Keratinocyte (primary cell): ENCODE results near the gene PIP4K2A. TPM values are rescaled to one million over a fixed set of nuclear protein-coding genes. Genes with fewer than 3 reads are reported as not detected.

ENCODE experiments used
- DNase-seq: peaks from one replicate; pipeline ENCODE4 v3.0.0-alpha.2; 2011; ENCODE audit warnings: low read depth, missing footprints, low spot score
- FAIRE-seq: peaks from 2 replicates; lab custom pipeline; 2011; peaks lifted over from hg19 to GRCh38; lab: Jason Lieb, UNC
- H2AFZ ChIP-seq: 2 replicates; pipeline ENCODE4 v1.6.0; 2012; ENCODE audit warnings: low read length, control low read depth, inconsistent platforms; ENCODE audit not compliant: control insufficient read depth
- H3K27ac ChIP-seq: 2 replicates; pipeline ENCODE4 v1.5.1; 2011; ENCODE audit warnings: low read length; ENCODE audit not compliant: control insufficient read depth, insufficient read depth
- H3K27me3 ChIP-seq: 3 replicates; pipeline ENCODE4 v1.6.0; 2011; ENCODE audit warnings: low read length; ENCODE audit not compliant: control insufficient read depth, insufficient read depth; ENCODE audit errors: extremely low read depth
- H3K36me3 ChIP-seq, 2 experiments: 2 replicates in 1 of 2; 3 replicates in 1 of 2; pipeline ENCODE4 v1.5.1; 2011; ENCODE audit warnings: low read length in 2 of 2, mild to moderate bottlenecking in 1 of 2; ENCODE audit not compliant: control insufficient read depth in 2 of 2, insufficient read depth in 2 of 2; ENCODE audit errors: extremely low read depth in 1 of 2
- H3K4me1 ChIP-seq: 3 replicates; pipeline ENCODE4 v1.5.1; 2011; ENCODE audit warnings: low read length; ENCODE audit not compliant: control insufficient read depth, insufficient read depth; ENCODE audit errors: extremely low read depth
- H3K4me2 ChIP-seq: 3 replicates; pipeline ENCODE4 v1.6.0; 2011; ENCODE audit warnings: low read depth, low read length; ENCODE audit not compliant: control insufficient read depth, insufficient read depth; ENCODE audit errors: extremely low read depth
- H3K4me3 ChIP-seq, 3 experiments: fragments of 200-600 bp in 1 of 3; sonication (generic) in 1 of 3; 2 replicates in 2 of 3; 3 replicates in 1 of 3; pipeline ENCODE4 v1.5.1; 2011 to 2016; ENCODE audit warnings: low read length in 3 of 3, mild to moderate bottlenecking in 3 of 3, control low read depth in 2 of 3, inconsistent platforms in 1 of 3, low read depth in 1 of 3, mixed read lengths in 1 of 3, mixed run types in 1 of 3, moderate library complexity in 1 of 3; ENCODE audit not compliant: control insufficient read depth in 2 of 3, insufficient read depth in 2 of 3; ENCODE audit errors: extremely low read depth in 1 of 3
- H3K79me2 ChIP-seq: 2 replicates; pipeline ENCODE4 v1.6.0; 2012; ENCODE audit warnings: low read length; ENCODE audit not compliant: control insufficient read depth, insufficient read depth
- H3K9ac ChIP-seq: 3 replicates; pipeline ENCODE4 v1.6.0; 2011; ENCODE audit warnings: low read length; ENCODE audit not compliant: control insufficient read depth, insufficient read depth; ENCODE audit errors: extremely low read depth
- H3K9me1 ChIP-seq: 3 replicates; pipeline ENCODE4 v1.6.0; 2011; ENCODE audit warnings: low read length; ENCODE audit not compliant: control insufficient read depth, insufficient read depth; ENCODE audit errors: extremely low read depth
- H3K9me3 ChIP-seq: 2 replicates; pipeline ENCODE4 v1.5.1; 2012; ENCODE audit warnings: low read depth, low read length; ENCODE audit not compliant: control insufficient read depth
- H4K20me1 ChIP-seq: 3 replicates; pipeline ENCODE4 v1.6.0; 2011; ENCODE audit warnings: low read length; ENCODE audit not compliant: control insufficient read depth, insufficient read depth; ENCODE audit errors: extremely low read depth
- EZH2 ChIP-seq: IDR thresholded peaks from one replicate; pipeline ENCODE4 v1.6.1; 2012; ENCODE audit warnings: inconsistent platforms, mild to moderate bottlenecking, low read length, moderate library complexity
- dilution Hi-C: fragments of 300-500 bp; cut with MboI; formaldehyde crosslinking; loops from one replicate; pipeline ENCODE4 v1.7.0; 2020; ENCODE audit warnings: low sequenced_read_pairs; ENCODE audit not compliant: extremely low pct_ligation_motif_present
- polyA plus RNA-seq, 5 experiments: library from polyadenylated mRNA; depleted of rRNA in 3 of 5; stranded (reverse) in 3 of 5; stranded (forward) in 1 of 5; unstranded in 1 of 5; fragments of >200 nt; gene quantifications; 1 replicate in 1 of 5; 2 replicates in 3 of 5; 3 replicates in 1 of 5; pipeline versions ENCODE4 v1.2.1 to v1.2.3, GENCODE V29; 2011 to 2012; ENCODE audit warnings: missing spikeins in 2 of 5, low read depth in 1 of 5, low replicate concordance in 1 of 5
- TF ChIP-seq, protein P1 (sequence below), 3 experiments: IDR thresholded peaks in 1 of 3; conservative IDR thresholded peaks in 1 of 3; optimal IDR thresholded peaks in 1 of 3; 2 replicates in 2 of 3; 3 replicates in 1 of 3; pipeline versions ENCODE3 to v1.5.1; 2011; ENCODE audit warnings: low read length in 3 of 3, mild to moderate bottlenecking in 3 of 3, moderate library complexity in 2 of 3, control low read depth in 1 of 3, inconsistent platforms in 1 of 3; ENCODE audit not compliant: insufficient read depth in 2 of 3; ENCODE audit errors: extremely low read depth in 1 of 3

The PIP4K2A gene
- polyA plus RNA-seq, 1 donor (not counting 4 experiments of a cell fraction or from before 2014, with no cell fraction given) = 15.5 TPM

DNA sequence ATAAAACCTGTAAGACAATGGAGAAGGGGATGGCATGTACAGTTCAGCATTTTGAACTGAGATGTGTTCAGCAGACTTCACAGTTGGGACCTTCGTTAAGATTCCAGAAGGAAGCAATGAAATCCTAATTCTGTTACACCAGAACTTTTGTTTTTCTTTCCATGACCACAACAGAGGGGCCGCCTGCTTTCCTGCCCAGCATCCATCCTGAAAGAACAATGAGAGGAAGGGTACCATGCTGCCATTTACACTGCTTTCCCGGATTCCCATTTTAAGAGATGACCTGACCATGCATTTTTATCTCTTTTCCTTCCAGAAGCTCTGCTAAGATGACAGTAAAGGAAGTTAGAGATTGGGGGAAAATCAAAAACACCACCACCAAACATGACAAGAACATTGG lies 92.7 kb downstream of the PIP4K2A start:
- Histone ChIP-seq H2AFZ (no peak overlapping the region), H3K27ac (no peak overlapping the region), H3K27me3 (no peaks in the 10 kb centered on the region), H3K9ac (no peak overlapping the region), H3K4me1 (peaks cover 44% of the 10 kb centered on the region), H3K9me1 (peaks cover 2% of the 10 kb centered on the region), H3K79me2 (peaks cover 13% of the 10 kb centered on the region), H3K36me3 (no peaks in the 10 kb centered on the region), H3K9me3 (no peaks in the 10 kb centered on the region), H4K20me1 (no peaks in the 10 kb centered on the region), H3K4me2 (no peak overlapping the region), H3K4me3 (no peak overlapping the region)
- no peak for TF ChIP-seq EZH2
- TF ChIP-seq, protein P1, sequence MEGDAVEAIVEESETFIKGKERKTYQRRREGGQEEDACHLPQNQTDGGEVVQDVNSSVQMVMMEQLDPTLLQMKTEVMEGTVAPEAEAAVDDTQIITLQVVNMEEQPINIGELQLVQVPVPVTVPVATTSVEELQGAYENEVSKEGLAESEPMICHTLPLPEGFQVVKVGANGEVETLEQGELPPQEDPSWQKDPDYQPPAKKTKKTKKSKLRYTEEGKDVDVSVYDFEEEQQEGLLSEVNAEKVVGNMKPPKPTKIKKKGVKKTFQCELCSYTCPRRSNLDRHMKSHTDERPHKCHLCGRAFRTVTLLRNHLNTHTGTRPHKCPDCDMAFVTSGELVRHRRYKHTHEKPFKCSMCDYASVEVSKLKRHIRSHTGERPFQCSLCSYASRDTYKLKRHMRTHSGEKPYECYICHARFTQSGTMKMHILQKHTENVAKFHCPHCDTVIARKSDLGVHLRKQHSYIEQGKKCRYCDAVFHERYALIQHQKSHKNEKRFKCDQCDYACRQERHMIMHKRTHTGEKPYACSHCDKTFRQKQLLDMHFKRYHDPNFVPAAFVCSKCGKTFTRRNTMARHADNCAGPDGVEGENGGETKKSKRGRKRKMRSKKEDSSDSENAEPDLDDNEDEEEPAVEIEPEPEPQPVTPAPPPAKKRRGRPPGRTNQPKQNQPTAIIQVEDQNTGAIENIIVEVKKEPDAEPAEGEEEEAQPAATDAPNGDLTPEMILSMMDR (optimal IDR thresholded peaks at IDR 0.05 in 1 of 3, IDR thresholded peaks at IDR 0.05 in 1 of 3, conservative IDR thresholded peaks at IDR 0.05 in 1 of 3; ENCODE audit: extremely low read depth in 1 of 3, insufficient read depth in 2 of 3, low read length in 3 of 3) = no peak
- dilution Hi-C loops = no loop called here
- DNase-seq (no peak), FAIRE-seq (no peak)

DNA sequence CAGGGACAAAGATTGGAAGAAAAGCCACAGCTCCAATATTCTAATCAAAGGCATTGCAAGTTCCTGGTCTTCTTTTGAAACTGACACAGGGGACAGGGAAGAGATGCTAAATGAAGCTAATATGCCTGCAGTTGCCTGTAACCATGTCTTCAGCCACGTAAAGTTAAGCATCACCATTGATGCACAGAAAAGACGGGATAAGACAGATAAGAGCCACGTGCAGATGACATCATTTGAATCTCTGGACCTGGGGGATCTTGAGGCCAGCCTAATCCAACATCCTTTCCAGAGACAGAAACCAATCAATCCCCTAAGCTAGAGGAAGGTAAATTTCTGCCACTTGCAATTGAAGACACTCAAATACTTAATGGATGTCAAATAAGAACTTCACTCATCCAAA lies 93.4 kb downstream of the PIP4K2A start:
- H3K27ac ChIP-seq = peak overlapping the region; percentile 81
- FAIRE-seq (no peak), DNase-seq (no peak)
- no peak for TF ChIP-seq EZH2
- TF ChIP-seq, protein P1 (optimal IDR thresholded peaks at IDR 0.05 in 1 of 3, IDR thresholded peaks at IDR 0.05 in 1 of 3, conservative IDR thresholded peaks at IDR 0.05 in 1 of 3; ENCODE audit: extremely low read depth in 1 of 3, insufficient read depth in 2 of 3, low read length in 3 of 3) = no peak
- peak overlapping the region; percentile 59 for H3K4me2 ChIP-seq
- H3K9ac ChIP-seq = no peak overlapping the region
- dilution Hi-C loops = no loop called here
- H3K79me2 ChIP-seq = peaks cover 15% of the 10 kb centered on the region
- no peaks in the 10 kb centered on the region for H3K9me3 ChIP-seq
- H4K20me1 ChIP-seq = no peaks in the 10 kb centered on the region
- H3K4me3 ChIP-seq = no peak overlapping the region
- H3K27me3 ChIP-seq = no peaks in the 10 kb centered on the region
- no peaks in the 10 kb centered on the region for H3K36me3 ChIP-seq
- H3K4me1 ChIP-seq = peaks cover 44% of the 10 kb centered on the region
- H3K9me1 ChIP-seq = peaks cover 2% of the 10 kb centered on the region
- no peak overlapping the region for H2AFZ ChIP-seq
